ENCODE measurements around the gene HS6ST3.
"Not testable (repeated sequence)": the region's sequence is repeated elsewhere in the genome, so short reads cannot be mapped to it uniquely, and the experiment has no call there.

The HS6ST3 gene

DNA sequence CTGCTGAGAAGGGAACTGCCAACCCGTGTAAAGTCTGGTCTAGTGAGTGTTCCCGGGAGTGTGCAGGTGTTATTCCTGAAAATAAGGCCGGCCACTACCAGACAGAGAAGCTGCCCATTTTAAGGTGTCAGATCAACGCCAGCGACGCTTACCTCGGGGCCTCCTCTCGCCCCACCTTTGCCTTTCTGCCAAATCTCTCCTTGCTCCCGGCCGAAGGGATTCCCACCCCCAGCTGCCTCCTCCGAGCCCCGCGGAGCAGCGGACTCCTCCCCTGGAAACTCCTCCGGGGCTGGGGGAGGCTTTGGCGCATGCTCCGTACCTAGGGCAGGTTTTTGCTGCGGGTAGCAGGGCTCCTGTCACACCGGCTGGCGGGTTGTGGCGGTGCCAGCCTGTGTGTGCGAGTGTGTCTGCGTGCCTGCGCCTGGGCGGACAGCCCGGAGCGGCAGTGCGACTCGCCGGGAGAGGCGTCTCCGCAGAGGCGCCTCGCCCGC is at the start of gene HS6ST3:
TSS of gene HS6ST3 (plus strand) at position 359 of the 491 bp plus-strand sequence.
- no peak for DNase-seq (ENCODE audit: low read depth in 2 of 2)

DNA sequence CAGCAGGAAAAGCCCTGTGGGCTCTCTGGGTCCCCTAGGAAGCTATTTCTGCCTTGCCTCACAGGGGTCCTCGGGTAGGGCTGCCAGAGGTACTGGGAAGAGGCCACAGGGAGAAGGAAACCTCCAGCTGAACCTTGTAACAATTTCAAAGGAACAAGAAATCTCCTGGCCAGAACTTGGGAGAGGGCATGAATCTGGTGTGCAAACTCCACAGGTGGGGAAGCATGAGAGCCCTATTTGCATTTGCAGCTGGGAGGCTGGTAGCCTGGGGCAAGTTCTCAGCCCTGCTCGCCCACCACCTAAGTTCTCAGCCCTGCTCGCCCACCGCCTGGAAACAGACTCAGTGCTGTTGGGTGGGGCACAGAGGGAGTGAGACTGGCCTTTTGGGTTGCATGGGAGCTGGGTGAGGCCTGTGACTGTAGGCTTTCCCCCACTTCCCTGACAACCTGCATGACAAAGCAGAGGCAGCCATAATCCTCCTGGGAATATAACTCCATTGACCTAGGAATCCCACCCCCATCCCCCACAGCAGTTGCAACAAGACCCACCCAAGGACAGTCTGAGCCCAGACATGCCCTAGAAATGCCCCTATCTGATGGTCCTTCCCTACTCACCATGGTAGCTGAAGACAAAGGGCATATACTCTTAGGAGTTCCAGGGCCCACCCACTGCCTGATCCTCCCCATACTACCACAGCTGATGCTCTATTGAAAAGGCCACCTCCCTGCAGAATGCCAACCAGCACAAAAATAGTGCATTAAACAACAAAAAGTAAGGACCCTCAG is 48.4 kb upstream of the HS6ST3 start:
- DNase-seq (ENCODE audit: low read depth in 2 of 2) = no peak

GRCh38 chr13:96044238-96044637 is 45.7 kb upstream of the HS6ST3 start:
- no peak for DNase-seq (ENCODE audit: low read depth in 2 of 2)

- not testable (repeated sequence) for DNase-seq (ENCODE audit: low read depth in 2 of 2)
Observed at GRCh38 chr13:96046449-96047126, 43.3 kb upstream of the HS6ST3 start.

DNA sequence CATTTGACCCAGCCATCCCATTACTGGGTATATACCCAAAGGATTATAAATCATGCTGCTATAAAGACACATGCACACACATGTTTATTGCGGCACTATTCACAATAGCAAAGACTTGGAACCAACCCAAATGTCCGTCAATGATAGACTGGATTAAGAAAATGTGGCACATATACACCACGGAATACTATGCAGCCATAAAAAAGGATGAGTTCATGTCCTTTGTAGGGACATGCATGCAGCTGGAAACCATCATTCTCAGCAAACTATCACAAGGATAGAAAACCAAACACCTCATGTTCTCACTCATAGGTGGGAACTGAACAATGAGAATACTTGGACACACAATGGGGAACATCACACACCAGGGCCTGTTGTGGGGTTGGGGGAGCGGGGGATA is 39.0 kb upstream of the HS6ST3 start:
- DNase-seq (ENCODE audit: low read depth in 2 of 2) = not testable (repeated sequence)

- not testable (repeated sequence) for DNase-seq (ENCODE audit: low read depth in 2 of 2)
Observed at GRCh38 chr13:96051491-96051890, 38.4 kb upstream of the HS6ST3 start.

GRCh38 chr13:96051946-96052345 is 38.0 kb upstream of the HS6ST3 start:
- DNase-seq (ENCODE audit: low read depth in 2 of 2) = not testable (repeated sequence)

DNA sequence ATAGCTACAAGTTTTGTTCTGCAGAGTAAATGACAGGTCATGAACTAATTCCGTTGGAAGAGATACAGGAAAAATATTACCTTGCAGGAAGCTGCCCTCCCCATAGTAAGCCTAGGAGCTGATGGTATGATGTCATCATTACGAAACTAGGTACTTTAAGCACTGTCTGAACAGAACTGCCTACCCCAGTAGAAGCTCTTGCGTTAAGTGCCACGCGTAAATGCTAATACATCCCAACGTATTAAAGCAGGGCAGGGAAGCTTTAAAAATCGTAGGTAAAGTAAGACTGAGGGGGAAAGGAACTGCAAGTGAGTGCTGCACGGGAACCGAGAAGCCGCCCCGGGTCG is 37.3 kb upstream of the HS6ST3 start:
- no peak for DNase-seq (ENCODE audit: low read depth in 2 of 2)

DNA sequence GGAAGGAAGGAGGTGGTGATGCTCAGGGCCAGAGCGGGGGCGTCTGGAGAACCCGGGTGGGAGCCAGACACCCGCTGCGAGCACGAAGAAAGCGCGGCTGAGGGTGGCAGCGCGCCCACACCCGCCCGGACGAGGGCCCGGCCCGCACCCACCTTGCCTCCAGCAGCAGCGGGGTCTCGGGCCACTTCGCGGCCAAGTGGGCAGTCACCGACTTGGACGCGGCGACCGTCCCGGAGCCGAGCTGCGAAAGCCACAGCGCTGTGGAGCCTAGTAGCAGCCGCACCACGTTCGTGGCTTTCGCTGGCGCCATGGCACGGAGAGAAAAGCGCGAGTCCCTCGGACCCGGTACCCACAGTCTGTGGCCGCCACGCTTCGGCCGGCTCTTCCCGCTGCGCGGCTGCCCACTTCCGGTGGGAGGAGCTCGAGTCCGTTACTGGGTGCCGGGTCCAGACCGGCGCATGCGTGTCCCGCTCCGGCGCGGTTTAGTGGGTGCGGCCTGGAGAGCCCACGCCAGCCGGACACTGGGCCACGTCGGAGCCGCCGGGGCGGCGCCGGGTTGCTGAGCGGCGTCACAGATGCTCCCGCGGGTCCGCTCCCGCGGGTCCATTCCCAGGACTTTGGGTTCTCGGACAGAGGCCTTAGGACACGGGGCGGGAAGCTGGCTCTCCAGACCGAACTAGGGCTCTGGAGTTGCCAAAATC is 36.8 kb upstream of the HS6ST3 start, which contains the start of gene UGGT2:
TSS of gene UGGT2 (minus strand) at position 399 of the 701 bp plus-strand sequence. CDS start at position 310, 89 bp downstream.
- no peak for DNase-seq (ENCODE audit: low read depth in 2 of 2)

GRCh38 chr13:96065849-96066248 is 24.1 kb upstream of the HS6ST3 start:
- DNase-seq (ENCODE audit: low read depth in 2 of 2) = no peak

DNA sequence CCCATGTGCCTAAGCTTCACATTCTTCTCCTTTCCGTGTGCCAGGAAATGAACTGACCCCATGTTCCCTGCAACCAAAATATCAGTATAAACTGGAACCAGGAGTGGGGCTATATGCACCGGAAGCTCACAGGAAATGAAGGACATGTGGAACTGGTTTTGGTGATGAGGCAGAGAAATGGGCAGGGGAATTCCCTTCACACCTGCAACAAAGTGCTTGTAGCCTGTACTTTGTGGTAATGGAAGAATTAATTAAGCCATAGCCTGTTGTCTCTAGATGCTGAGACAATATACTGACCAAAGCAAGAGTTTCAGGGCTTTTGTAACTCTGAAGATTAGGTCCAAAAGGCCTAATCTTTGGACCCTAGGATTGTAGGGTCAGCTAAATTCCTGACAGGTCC is 21.2 kb upstream of the HS6ST3 start:
- DNase-seq (ENCODE audit: low read depth in 2 of 2) = no peak

GRCh38 chr13:96071504-96071903 is 18.4 kb upstream of the HS6ST3 start:
- no peak for DNase-seq (ENCODE audit: low read depth in 2 of 2)

- no peak for DNase-seq (ENCODE audit: low read depth in 2 of 2)
Observed at GRCh38 chr13:96072392-96072791, 17.5 kb upstream of the HS6ST3 start.

DNA sequence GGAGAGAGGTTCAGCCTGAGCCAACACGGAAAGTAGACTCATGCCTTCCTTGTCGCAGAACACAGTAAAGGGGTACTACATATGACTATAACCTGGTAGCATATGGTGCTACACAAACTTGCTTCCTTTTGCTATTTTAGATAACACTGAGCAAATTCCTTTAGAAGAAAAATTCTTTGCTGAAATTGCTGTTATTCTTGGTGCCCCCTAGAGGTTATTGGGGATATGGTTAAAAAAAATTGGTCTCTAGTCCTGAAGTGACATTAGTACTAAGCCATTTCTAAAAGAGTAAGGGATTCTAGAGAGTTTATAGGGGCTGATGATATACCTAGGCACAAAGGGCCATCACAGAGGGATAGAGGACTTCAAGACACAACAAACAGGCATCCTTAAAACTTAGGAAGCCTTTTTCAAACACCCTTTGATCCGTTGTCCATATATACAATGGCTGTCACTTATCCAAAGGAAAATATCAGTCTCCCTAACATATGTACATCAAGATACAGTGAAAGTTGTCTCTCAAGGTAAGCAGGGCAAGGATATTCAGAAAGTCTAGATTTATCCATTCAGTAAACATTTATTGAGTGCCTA is 13.9 kb upstream of the HS6ST3 start:
- no peak for DNase-seq (ENCODE audit: low read depth in 2 of 2)

DNA sequence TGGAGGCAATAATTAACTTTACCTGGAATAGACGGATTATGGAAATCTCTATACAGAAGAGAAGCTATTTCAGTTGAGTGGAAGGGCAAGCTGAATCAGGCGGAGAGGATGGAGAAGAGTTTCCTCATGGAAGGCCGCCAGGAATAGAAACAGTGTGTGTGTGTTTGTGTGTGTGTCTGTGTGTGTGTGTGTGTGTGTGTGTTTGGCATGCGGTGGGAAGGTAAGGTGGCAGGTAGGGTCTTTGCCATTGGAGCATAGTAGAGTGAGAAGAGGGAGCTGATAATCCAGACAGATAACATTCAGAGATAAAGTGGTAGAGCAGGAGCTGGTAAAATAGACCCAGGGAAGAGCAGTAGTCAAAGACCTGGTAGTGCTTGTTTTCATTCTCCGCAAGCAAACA is 9.2 kb upstream of the HS6ST3 start:
- no peak for DNase-seq (ENCODE audit: low read depth in 2 of 2)

GRCh38 chr13:96081888-96082287 is 8.0 kb upstream of the HS6ST3 start:
- no peak for DNase-seq (ENCODE audit: low read depth in 2 of 2)

- DNase-seq (ENCODE audit: low read depth in 2 of 2) = no peak
Observed at GRCh38 chr13:96082640-96083039, 7.3 kb upstream of the HS6ST3 start.

DNA sequence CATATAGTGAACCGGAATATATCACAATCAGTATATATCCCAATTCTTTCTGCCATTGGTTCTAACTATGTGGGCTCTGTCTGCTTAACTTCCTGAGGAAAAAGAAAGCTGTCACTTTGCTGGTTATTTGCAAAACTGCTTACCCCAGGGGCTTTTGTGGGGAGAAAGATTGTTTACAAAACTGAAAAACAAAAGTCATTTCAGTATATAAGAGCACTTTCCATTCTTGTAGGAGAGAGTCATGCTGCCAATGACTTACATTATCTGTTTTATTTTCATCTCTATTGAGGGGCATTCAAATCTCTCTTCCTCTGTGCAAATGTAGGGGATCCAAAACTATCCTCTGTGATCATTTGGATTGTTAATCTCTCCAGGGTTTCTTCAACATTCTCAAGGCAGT is 3.2 kb upstream of the HS6ST3 start:
- no peak for DNase-seq (ENCODE audit: low read depth in 2 of 2)

DNA sequence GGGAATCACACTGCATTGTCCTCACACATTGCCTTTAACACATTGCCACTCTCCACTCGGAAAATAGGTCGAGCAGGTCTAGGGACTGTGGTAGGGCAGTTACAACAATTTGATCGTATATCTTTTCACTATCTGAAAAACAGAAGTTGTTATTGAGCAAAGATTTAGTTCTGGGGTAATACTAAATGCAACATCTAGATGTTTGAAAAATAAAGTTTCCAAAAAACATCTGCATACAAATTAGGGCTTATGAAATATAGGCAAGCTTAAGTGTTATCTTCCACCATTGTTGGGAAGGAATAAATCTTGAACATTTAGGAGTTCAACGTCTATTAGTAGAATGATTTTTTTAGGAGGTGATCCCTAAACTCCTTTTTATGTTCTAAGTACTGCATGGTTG is 768 bp upstream of the HS6ST3 start:
- no peak for DNase-seq (ENCODE audit: low read depth in 2 of 2)

DNA sequence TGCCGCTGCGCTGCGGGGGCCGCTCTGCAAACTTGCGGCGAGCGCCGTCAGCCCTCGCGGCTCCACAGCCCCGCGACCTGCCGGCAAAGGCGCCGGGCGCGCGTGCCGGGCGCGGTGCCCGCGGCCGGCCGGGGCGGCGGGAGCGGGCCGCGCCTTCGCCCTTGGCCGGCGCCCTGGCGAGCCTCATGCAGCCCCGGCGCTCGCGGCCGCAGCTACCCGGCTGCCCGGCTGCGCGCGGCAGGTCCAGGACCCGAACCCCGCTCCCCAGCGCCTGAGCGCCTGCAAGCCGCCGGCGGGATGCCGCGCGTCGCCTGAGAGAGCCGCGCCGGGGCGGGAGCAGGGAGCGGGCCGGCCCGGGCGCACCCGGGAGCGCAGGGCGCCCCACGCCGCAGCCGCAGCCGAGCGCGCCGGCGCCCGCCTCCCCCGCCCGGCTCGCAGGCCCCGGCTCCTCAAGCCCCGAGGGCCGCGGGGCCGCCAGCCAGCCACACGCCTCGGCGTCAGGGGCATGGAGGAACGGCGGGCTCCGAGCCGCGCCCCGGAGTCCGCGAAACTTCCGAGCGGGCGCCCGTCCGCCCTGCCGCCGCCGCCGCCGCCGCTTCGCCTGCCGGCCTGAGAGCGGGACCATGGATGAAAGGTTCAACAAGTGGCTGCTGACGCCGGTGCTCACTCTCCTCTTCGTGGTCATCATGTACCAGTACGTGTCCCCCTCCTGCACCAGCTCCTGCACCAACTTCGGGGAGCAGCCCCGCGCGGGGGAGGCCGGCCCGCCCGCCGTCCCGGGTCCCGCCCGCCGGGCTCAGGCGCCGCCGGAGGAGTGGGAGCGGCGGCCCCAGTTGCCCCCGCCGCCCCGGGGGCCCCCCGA is 564 bp downstream of the HS6ST3 start:
- DNase-seq (ENCODE audit: low read depth in 2 of 2) = no peak

Data from stimulated activated CD8-positive, alpha-beta memory T cell treated with anti-CD3 and anti-CD28 coated beads, Interleukin-2, amount 100 ng/mL, for 1 hour (primary cell).